Thyroid gland (tissue), 4 donors: ENCODE data around the gene PPP1R13B. TPM values are rescaled to one million over a fixed set of nuclear protein-coding genes. Genes with fewer than 3 reads are reported as not detected.

Experiments used
- DNase-seq, 2 donors: peaks; one replicate each; pipeline ENCODE4 v3.0.0-alpha.2; 2019
- H3K27ac ChIP-seq, 3 donors: fragments of 200-600 bp; sonication (generic); 1 replicate in 2 of 3; 2 replicates in 1 of 3; pipeline ENCODE4 v1.5.1; 2016 to 2019; ENCODE audit warnings: mild to moderate bottlenecking in 1 of 3, moderate library complexity in 1 of 3
- H3K27me3 ChIP-seq: fragments of 200-600 bp; sonication (generic); one replicate; pipeline ENCODE4 v1.5.1; 2019
- H3K36me3 ChIP-seq, 2 donors: fragments of 200-600 bp; sonication (generic); one replicate each; pipeline ENCODE4 v1.5.1; 2016 to 2019
- H3K4me1 ChIP-seq, 2 donors: fragments of 200-600 bp; sonication (generic); one replicate each; pipeline ENCODE4 v1.5.1; 2017 to 2019
- H3K4me3 ChIP-seq, 3 donors: fragments of 200-600 bp; sonication (generic); replicated peaks in 1 of 3; 1 replicate in 2 of 3; 2 replicates in 1 of 3; pipeline ENCODE4 v1.5.1; 2016; ENCODE audit warnings: mild to moderate bottlenecking in 1 of 3
- H3K9me3 ChIP-seq: fragments of 200-600 bp; sonication (generic); one replicate; pipeline ENCODE4 v1.5.1; 2017
- CTCF ChIP-seq, 6 experiments: fragments of 200-600 bp in 3 of 6; fragments of 450-650 bp in 3 of 6; sonication (generic) in 3 of 6; IDR thresholded peaks; one replicate each; pipeline ENCODE4 v1.5.1; 2016 to 2019; ENCODE audit warnings: antibody characterized with exemption in 6 of 6, mild to moderate bottlenecking in 2 of 6, inconsistent platforms in 1 of 6, moderate library complexity in 1 of 6
- POLR2A ChIP-seq, 2 donors: fragments of 450-650 bp; IDR thresholded peaks; one replicate each; pipeline ENCODE4 v1.6.1; 2017; ENCODE audit warnings: antibody characterized with exemption in 2 of 2, mild to moderate bottlenecking in 2 of 2, moderate library complexity in 1 of 2
- WGBS, 2 donors: methylation state at CpG; one replicate each; pipeline ENCODE4 v1.1.5; 2017; 5-methylcytosine and 5-hydroxymethylcytosine counted together
- intact Hi-C: fragments of 100-400 bp; cut with DNase I; formaldehyde crosslinking; loops from one replicate; pipeline ENCODE4 v1.15.1; 2023
- total RNA-seq, 4 donors: library from RNA; depleted of rRNA; stranded (reverse); fragments of >200 nt; gene quantifications; one replicate each; pipeline ENCODE4 v1.2.3, GENCODE V29; 2016

Gene PPP1R13B
- total RNA-seq, 4 donors from 2014 or later: 77.0 to 131 (median 81.8) TPM

DNA sequence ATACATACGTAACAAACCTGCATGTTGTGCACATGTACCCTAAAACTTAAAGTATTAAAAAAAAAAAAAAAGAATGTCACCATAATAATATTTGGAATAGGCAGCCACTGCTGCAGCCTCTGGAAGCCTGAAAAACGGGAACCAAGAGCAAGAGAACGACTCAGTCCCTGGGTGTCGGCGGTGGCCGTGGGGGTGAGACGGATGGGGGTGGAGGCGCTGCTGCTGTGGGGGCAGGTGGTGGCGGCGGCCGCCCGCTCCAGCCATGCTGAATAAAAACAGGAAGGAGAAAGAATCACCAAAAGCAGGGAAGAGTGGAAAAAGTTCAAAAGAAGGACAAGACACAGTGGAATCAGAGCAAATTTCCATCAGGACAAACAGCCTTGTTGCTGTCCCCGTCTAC is 84.8 kb downstream of the PPP1R13B start:
- H3K36me3 ChIP-seq: peaks cover 0 to 6% of the 10 kb centered on the region in 2 donors
- DNase-seq: no peak
- H3K27me3 ChIP-seq: no peaks in the 10 kb centered on the region
- H3K4me1 ChIP-seq: peaks cover 11 to 15% of the 10 kb centered on the region in 2 donors
- H3K4me3 ChIP-seq: no peak overlapping the region
- intact Hi-C loops: no loop called here
- TF ChIP-seq CTCF (IDR thresholded peaks at IDR 0.05) (no peak), POLR2A (IDR thresholded peaks at IDR 0.05) (no peak)
- 85 to 87% methylated on average over 13 of the region's 13 CpGs for WGBS, 2 donors
- no peaks in the 10 kb centered on the region for H3K9me3 ChIP-seq
- H3K27ac ChIP-seq: peak overlapping the region in 1 of 3 donors; percentile 15

DNA sequence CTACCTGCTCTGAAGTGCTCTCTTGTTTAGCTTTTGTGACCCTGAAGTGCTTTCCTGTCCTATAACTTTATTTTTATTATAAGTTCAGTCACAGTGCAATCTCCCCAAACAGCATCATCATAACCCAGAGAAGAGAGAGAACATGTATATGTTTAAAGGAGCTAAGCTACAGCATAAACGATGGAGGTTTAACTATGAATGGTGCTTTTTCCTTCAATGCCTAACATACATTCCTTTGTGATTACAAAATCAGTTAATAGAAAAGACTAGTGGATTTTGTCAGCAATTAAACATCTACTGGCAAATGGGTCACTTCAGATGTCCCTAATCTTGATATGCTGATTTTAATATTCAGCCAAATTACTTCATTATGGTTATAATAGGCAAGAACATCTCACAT is 85.3 kb downstream of the PPP1R13B start:
- intact Hi-C loops: no loop called here
- Histone ChIP-seq H3K4me1 (peaks cover 11 to 15% of the 10 kb centered on the region in 2 donors), H3K27ac (peak overlapping the region in 1 of 3 donors; percentile 48), H3K4me3 (no peak overlapping the region), H3K36me3 (peaks cover 0 to 6% of the 10 kb centered on the region in 2 donors), H3K27me3 (no peaks in the 10 kb centered on the region), H3K9me3 (no peaks in the 10 kb centered on the region)
- 53 to 63% methylated on average over 1 of the region's 1 CpG for WGBS, 2 donors
- DNase-seq: no peak
- TF ChIP-seq POLR2A (IDR thresholded peaks at IDR 0.05) (no peak), CTCF (IDR thresholded peaks at IDR 0.05) (no peak)

DNA sequence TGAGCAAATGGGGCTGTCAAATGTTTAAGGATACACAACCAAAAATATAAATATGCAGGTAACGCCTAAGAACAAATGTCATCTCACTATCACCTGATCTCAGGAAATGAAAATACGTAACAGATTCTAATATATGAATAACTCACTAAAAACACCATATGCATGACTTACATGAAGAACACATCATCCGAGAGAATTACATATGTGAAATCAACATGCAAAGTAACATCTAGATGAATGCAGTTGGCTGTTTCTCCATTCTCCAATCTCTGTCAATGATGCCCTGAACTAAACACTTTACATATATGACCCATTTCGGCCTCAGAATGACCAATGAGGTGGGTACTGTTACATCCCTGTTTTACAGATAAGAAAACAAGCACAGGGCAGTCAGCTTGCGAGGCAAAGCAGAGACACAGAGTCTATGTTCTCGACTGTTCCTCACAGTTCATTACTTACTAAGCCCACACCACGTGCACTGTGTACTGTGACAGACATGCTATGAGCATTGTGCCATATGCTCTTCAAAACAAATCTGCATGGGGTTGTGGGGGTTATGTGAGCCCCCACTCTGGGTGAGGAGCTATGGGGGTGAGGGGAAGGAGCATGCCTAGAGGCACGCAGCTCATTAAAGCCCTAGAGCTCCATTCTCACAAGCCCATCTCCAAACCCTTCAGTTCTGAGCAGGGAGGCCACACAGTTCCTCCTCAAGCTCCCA is 89.2 kb downstream of the PPP1R13B start:
- no peak for DNase-seq
- no peaks in the 10 kb centered on the region for H3K9me3 ChIP-seq
- H3K36me3 ChIP-seq: peaks cover 0 to 7% of the 10 kb centered on the region in 2 donors
- H3K4me1 ChIP-seq: peaks cover 11 to 15% of the 10 kb centered on the region in 2 donors
- 95 to 97% methylated on average over 8 of the region's 8 CpGs for WGBS, 2 donors
- H3K4me3 ChIP-seq: no peak overlapping the region
- intact Hi-C loops: no loop called here
- H3K27me3 ChIP-seq: no peaks in the 10 kb centered on the region
- H3K27ac ChIP-seq: no peak overlapping the region
- no peak for TF ChIP-seq POLR2A (IDR thresholded peaks at IDR 0.05)
- no peak for TF ChIP-seq CTCF (IDR thresholded peaks at IDR 0.05)

GRCh38 chr14:103755060-103755459 is 92.3 kb downstream of the PPP1R13B start:
- DNase-seq: no peak
- Histone ChIP-seq H3K27me3 (no peaks in the 10 kb centered on the region), H3K4me3 (no peak overlapping the region), H3K27ac (no peak overlapping the region), H3K4me1 (no peaks in the 10 kb centered on the region), H3K9me3 (no peaks in the 10 kb centered on the region), H3K36me3 (peaks cover 10 to 12% of the 10 kb centered on the region in 2 donors)
- TF ChIP-seq POLR2A (IDR thresholded peaks at IDR 0.05) (no peak), CTCF (IDR thresholded peaks at IDR 0.05) (no peak)
- intact Hi-C loops: no loop called here
- 80 to 87% methylated on average over 6 of the region's 6 CpGs for WGBS, 2 donors

DNA sequence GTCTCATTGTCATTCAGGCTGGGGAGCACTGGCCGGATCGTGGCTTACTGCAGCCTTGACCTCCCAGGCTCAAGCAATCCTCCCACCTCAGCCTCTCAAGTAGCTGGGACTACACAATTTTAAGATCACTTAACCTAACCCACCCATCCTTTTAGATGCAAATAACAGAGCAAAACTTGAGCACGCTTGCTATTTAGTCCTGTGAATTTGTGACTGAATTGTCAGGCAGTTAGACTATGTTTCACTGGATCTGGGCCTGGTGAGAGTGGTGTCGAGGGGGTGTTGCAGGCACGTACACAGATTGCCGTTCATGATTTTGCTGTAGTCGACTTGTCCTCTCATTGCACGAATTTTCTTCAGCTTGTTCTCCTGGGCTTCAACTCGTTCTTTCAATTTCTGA is 93.6 kb downstream of the PPP1R13B start:
- no peak overlapping the region for H3K4me3 ChIP-seq
- H3K27me3 ChIP-seq: no peaks in the 10 kb centered on the region
- no peak for DNase-seq
- TF ChIP-seq CTCF (IDR thresholded peaks at IDR 0.05) (no peak), POLR2A (IDR thresholded peaks at IDR 0.05) (no peak)
- peaks cover 21% of the 10 kb centered on the region in 2 donors for H3K36me3 ChIP-seq
- intact Hi-C loops: no loop called here
- H3K27ac ChIP-seq: no peak overlapping the region
- no peaks in the 10 kb centered on the region for H3K9me3 ChIP-seq
- 80 to 84% methylated on average over 9 of the region's 9 CpGs for WGBS, 2 donors
- H3K4me1 ChIP-seq: no peaks in the 10 kb centered on the region
